Hematopoietic multipotent progenitor cell treated with erythropoietin and hydrocortisone succinate and interleukin-3 and kit ligand, for 8 days (in vitro differentiated cells): ENCODE measurements around the gene FA2H.
A peak's percentile ranks its signal among the peaks of the same experiment; 100 is the strongest.
"Not testable (repeated sequence)": the region's sequence is repeated elsewhere in the genome, so short reads cannot be mapped to it uniquely, and the experiment has no call there.

Source experiments
- DNase-seq: peaks from one replicate; pipeline ENCODE4 v3.0.0-alpha.2; 2015

FA2H gene

GRCh38 chr16:74743045-74743667, 31.5 kb downstream of the FA2H start:
- no peak for DNase-seq

- DNase-seq: no peak
Observed at GRCh38 chr16:74742051-74742481, 32.6 kb downstream of the FA2H start.

GRCh38 chr16:74740795-74741304, 33.8 kb downstream of the FA2H start:
- no peak for DNase-seq

GRCh38 chr16:74739275-74739674, 35.3 kb downstream of the FA2H start:
- DNase-seq: no peak

- DNase-seq: no peak
Observed at GRCh38 chr16:74738816-74739215, 35.8 kb downstream of the FA2H start.

GRCh38 chr16:74738113-74738541, 36.5 kb downstream of the FA2H start:
- no peak for DNase-seq

- no peak for DNase-seq
Observed at GRCh38 chr16:74737521-74737920, 37.1 kb downstream of the FA2H start.

- DNase-seq: no peak
Observed at GRCh38 chr16:74736531-74737157, 38.0 kb downstream of the FA2H start.

- no peak for DNase-seq
Observed at GRCh38 chr16:74735554-74735953, 39.1 kb downstream of the FA2H start.

- no peak for DNase-seq
Observed at GRCh38 chr16:74735162-74735452, 39.5 kb downstream of the FA2H start.

- no peak for DNase-seq
Observed at GRCh38 chr16:74734361-74735161, 40.1 kb downstream of the FA2H start.

- no peak for DNase-seq
Observed at GRCh38 chr16:74732707-74733350, 41.8 kb downstream of the FA2H start.

- DNase-seq: no peak
Observed at GRCh38 chr16:74731853-74732477, 42.7 kb downstream of the FA2H start.

- DNase-seq: peak; percentile 57
Observed at GRCh38 chr16:74729783-74730683, 44.6 kb downstream of the FA2H start.

- no peak for DNase-seq
Observed at GRCh38 chr16:74727903-74728302, 46.7 kb downstream of the FA2H start.

GRCh38 chr16:74726716-74727115, 47.9 kb downstream of the FA2H start:
- peak; percentile 76 for DNase-seq

- no peak for DNase-seq
Observed at GRCh38 chr16:74725651-74726455, 48.8 kb downstream of the FA2H start.

- no peak for DNase-seq
Observed at GRCh38 chr16:74724820-74725549, 49.6 kb downstream of the FA2H start.

- no peak for DNase-seq
Observed at GRCh38 chr16:74723256-74723655, 51.4 kb downstream of the FA2H start.

- DNase-seq: not testable (repeated sequence)
Observed at GRCh38 chr16:74722156-74722555, 52.5 kb downstream of the FA2H start.
